ENCODE results near the gene OGFOD2. TPM values are rescaled to one million over a fixed set of nuclear protein-coding genes. Genes with fewer than 3 reads are reported as not detected.

OGFOD2 gene
- total and polyA plus RNA-seq, 2 of the 13 experiments (the other 11 are each of a cell fraction or from before 2014, with no cell fraction given), result 13.2 to 14.6 TPM

DNA sequence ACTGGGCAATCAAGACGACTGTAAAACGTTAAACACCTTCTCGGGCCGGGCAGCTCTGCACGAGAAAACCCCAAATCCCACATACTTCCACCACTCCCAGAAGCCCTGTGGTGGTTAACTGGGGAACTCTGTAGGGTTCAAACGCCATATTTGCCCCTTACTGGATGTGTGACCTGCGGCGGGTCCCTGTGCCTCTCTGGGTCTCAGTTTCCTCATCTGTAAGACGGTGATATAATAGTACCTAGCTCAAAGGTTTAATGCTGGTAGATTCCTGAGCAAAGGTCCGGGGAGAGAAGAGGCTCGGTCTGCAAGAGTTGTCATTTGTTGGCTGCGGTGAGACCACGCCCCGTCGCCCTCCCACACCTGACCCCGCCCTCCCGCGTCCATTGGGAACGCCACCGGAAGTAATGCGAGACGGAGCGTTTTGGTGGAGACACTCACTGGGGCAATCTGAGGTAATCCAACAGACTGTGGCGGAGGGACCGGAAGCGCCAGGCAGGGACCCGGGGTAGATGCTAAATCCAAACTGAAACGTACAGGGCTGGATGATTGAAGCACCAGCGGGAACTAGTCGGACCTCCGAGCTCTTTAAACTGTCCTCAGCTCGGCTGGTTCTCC is 661 bp upstream of the OGFOD2 start (continued):
- TF ChIP-seq NFRKB (IDR thresholded peaks at IDR 0.05) (no peak), CENPX (CRISPR knock-in tag; IDR thresholded peaks at IDR 0.05) (no peak), HHEX (CRISPR knock-in tag; IDR thresholded peaks at IDR 0.05) (no peak), ZSCAN31 (CRISPR knock-in tag; IDR thresholded peaks at IDR 0.05; ENCODE audit: low read depth) (no peak), NR2F6 (IDR thresholded peaks at IDR 0.05) (no peak), NR2F6 (CRISPR knock-in tag; IDR thresholded peaks at IDR 0.05) (peak; percentile 65; the same call in 1 of the 2 replicates), ZNF251 (CRISPR knock-in tag; IDR thresholded peaks at IDR 0.05) (no peak), ZNF180 (CRISPR knock-in tag; IDR thresholded peaks at IDR 0.05; ENCODE audit: borderline replicate concordance, low read depth) (no peak), ZBTB3 (CRISPR knock-in tag; IDR thresholded peaks at IDR 0.05; ENCODE audit: borderline replicate concordance, low read depth) (no peak), NFIC (IDR thresholded peaks at IDR 0.05; ENCODE audit: low read length) (peak; percentile 15; the same call in 1 of the 2 replicates), RFXAP (CRISPR knock-in tag; IDR thresholded peaks at IDR 0.05; ENCODE audit: borderline replicate concordance) (peak; percentile 53), SP2 (CRISPR knock-in tag; IDR thresholded peaks at IDR 0.05) (peak; percentile 69), ZNF530 (CRISPR knock-in tag; IDR thresholded peaks at IDR 0.05; ENCODE audit: low read depth) (no peak), RNF2 (conservative IDR thresholded peaks at IDR 0.05; ENCODE audit: low read depth) (no peak), RAD21 (CRISPR knock-in tag; IDR thresholded peaks at IDR 0.05) (no peak), DNMT1 (CRISPR knock-in tag; IDR thresholded peaks at IDR 0.05) (no peak), ZBTB42 (CRISPR knock-in tag; IDR thresholded peaks at IDR 0.05) (no peak), ZNF709 (CRISPR knock-in tag; IDR thresholded peaks at IDR 0.05) (no peak), KLF12 (CRISPR knock-in tag; IDR thresholded peaks at IDR 0.05; ENCODE audit: borderline replicate concordance) (peak; percentile 54; the same call in 1 of the 2 replicates)
- TF ChIP-seq, protein P1, sequence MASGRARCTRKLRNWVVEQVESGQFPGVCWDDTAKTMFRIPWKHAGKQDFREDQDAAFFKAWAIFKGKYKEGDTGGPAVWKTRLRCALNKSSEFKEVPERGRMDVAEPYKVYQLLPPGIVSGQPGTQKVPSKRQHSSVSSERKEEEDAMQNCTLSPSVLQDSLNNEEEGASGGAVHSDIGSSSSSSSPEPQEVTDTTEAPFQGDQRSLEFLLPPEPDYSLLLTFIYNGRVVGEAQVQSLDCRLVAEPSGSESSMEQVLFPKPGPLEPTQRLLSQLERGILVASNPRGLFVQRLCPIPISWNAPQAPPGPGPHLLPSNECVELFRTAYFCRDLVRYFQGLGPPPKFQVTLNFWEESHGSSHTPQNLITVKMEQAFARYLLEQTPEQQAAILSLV (CRISPR knock-in tag; IDR thresholded peaks at IDR 0.05; ENCODE audit: borderline replicate concordance), result no peak
- TF ChIP-seq, protein P2, sequence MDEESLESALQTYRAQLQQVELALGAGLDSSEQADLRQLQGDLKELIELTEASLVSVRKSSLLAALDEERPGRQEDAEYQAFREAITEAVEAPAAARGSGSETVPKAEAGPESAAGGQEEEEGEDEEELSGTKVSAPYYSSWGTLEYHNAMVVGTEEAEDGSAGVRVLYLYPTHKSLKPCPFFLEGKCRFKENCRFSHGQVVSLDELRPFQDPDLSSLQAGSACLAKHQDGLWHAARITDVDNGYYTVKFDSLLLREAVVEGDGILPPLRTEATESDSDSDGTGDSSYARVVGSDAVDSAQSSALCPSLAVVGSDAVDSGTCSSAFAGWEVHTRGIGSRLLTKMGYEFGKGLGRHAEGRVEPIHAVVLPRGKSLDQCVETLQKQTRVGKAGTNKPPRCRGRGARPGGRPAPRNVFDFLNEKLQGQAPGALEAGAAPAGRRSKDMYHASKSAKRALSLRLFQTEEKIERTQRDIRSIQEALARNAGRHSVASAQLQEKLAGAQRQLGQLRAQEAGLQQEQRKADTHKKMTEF (CRISPR knock-in tag; IDR thresholded peaks at IDR 0.05), result peak; percentile 42
- TF ChIP-seq, protein P3, sequence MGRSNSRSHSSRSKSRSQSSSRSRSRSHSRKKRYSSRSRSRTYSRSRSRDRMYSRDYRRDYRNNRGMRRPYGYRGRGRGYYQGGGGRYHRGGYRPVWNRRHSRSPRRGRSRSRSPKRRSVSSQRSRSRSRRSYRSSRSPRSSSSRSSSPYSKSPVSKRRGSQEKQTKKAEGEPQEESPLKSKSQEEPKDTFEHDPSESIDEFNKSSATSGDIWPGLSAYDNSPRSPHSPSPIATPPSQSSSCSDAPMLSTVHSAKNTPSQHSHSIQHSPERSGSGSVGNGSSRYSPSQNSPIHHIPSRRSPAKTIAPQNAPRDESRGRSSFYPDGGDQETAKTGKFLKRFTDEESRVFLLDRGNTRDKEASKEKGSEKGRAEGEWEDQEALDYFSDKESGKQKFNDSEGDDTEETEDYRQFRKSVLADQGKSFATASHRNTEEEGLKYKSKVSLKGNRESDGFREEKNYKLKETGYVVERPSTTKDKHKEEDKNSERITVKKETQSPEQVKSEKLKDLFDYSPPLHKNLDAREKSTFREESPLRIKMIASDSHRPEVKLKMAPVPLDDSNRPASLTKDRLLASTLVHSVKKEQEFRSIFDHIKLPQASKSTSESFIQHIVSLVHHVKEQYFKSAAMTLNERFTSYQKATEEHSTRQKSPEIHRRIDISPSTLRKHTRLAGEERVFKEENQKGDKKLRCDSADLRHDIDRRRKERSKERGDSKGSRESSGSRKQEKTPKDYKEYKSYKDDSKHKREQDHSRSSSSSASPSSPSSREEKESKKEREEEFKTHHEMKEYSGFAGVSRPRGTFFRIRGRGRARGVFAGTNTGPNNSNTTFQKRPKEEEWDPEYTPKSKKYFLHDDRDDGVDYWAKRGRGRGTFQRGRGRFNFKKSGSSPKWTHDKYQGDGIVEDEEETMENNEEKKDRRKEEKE (IDR thresholded peaks at IDR 0.05), result no peak
- TF ChIP-seq, protein P4, sequence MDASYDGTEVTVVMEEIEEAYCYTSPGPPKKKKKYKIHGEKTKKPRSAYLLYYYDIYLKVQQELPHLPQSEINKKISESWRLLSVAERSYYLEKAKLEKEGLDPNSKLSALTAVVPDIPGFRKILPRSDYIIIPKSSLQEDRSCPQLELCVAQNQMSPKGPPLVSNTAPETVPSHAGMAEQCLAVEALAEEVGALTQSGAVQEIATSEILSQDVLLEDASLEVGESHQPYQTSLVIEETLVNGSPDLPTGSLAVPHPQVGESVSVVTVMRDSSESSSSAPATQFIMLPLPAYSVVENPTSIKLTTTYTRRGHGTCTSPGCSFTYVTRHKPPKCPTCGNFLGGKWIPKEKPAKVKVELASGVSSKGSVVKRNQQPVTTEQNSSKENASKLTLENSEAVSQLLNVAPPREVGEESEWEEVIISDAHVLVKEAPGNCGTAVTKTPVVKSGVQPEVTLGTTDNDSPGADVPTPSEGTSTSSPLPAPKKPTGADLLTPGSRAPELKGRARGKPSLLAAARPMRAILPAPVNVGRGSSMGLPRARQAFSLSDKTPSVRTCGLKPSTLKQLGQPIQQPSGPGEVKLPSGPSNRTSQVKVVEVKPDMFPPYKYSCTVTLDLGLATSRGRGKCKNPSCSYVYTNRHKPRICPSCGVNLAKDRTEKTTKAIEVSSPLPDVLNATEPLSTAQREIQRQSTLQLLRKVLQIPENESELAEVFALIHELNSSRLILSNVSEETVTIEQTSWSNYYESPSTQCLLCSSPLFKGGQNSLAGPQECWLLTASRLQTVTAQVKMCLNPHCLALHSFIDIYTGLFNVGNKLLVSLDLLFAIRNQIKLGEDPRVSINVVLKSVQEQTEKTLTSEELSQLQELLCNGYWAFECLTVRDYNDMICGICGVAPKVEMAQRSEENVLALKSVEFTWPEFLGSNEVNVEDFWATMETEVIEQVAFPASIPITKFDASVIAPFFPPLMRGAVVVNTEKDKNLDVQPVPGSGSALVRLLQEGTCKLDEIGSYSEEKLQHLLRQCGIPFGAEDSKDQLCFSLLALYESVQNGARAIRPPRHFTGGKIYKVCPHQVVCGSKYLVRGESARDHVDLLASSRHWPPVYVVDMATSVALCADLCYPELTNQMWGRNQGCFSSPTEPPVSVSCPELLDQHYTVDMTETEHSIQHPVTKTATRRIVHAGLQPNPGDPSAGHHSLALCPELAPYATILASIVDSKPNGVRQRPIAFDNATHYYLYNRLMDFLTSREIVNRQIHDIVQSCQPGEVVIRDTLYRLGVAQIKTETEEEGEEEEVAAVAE (CRISPR knock-in tag; IDR thresholded peaks at IDR 0.05; ENCODE audit: borderline replicate concordance), result no peak

All from HepG2 (cell line).